HEK293 (cell line): ENCODE data around the gene GPR84.

ENCODE experiments used
- CTCF ChIA-PET: fragments of 350-600 bp; formaldehyde crosslinking; extraction: SDS; loops from one replicate; lab custom pipeline; 2021; ENCODE audit warnings: antibody characterized with exemption; lab: Yijun Ruan, JAX
- POLR2A ChIA-PET: fragments of 300-600 bp; formaldehyde crosslinking; extraction: SDS; loops from one replicate; lab custom pipeline; 2020; ENCODE audit warnings: antibody characterized with exemption, inconsistent platforms; lab: Yijun Ruan, JAX
- H3K27ac ChIP-seq: fragments of 200-500 bp; sonication (Bioruptor generic); 2 replicates; pipeline ENCODE4 v1.5.1; 2014; ENCODE audit warnings: low read depth, low read length, control low read depth, inconsistent platforms; ENCODE audit errors: extremely low read depth
- H3K36me3 ChIP-seq, 2 experiments: fragments of 200-500 bp in 1 of 2; sonication (Bioruptor generic) in 1 of 2; 1 replicate in 1 of 2; 2 replicates in 1 of 2; pipeline ENCODE4 v1.5.1; 2014 to 2017; ENCODE audit warnings: inconsistent platforms in 2 of 2, low read length in 2 of 2; ENCODE audit not compliant: control insufficient read depth in 2 of 2, insufficient read depth in 1 of 2
- H3K4me1 ChIP-seq: fragments of 200-500 bp; sonication (Bioruptor generic); 2 replicates; pipeline ENCODE4 v1.5.1; 2014; ENCODE audit warnings: mild to moderate bottlenecking, low read length, inconsistent platforms; ENCODE audit not compliant: control insufficient read depth, insufficient read depth
- H3K4me3 ChIP-seq: 2 replicates; pipeline ENCODE4 v1.5.1; 2011; ENCODE audit warnings: low read depth, mild to moderate bottlenecking, control low read depth, low read length, moderate library complexity
- H3K9me3 ChIP-seq: fragments of 200-500 bp; sonication (Bioruptor generic); 2 replicates; pipeline ENCODE4 v1.5.1; 2014; ENCODE audit warnings: low read depth, low read length, inconsistent platforms; ENCODE audit not compliant: control insufficient read depth, insufficient read depth
- HOXC10 ChIP-seq: sonication (generic); formaldehyde crosslinking; IDR thresholded peaks from 2 replicates; pipeline ENCODE4 v1.8.1; 2023; ENCODE audit warnings: mild to moderate bottlenecking, missing genetic modification reagents
- IKZF3 ChIP-seq: fragments of 450-650 bp; IDR thresholded peaks from 2 replicates; pipeline ENCODE4 v1.5.0; 2018; ENCODE audit warnings: missing biosample characterization, mild to moderate bottlenecking, missing genetic modification characterization, moderate library complexity
- KLF1 ChIP-seq: fragments of 450-650 bp; formaldehyde crosslinking; IDR thresholded peaks from 2 replicates; pipeline ENCODE4 v1.5.1; 2016; ENCODE audit warnings: missing biosample characterization, missing genetic modification characterization
- KLF16 ChIP-seq: fragments of 450-650 bp; formaldehyde crosslinking; IDR thresholded peaks from 2 replicates; pipeline ENCODE4 v1.5.1; 2017; ENCODE audit warnings: missing biosample characterization, missing genetic modification characterization
- MZF1 ChIP-seq: fragments of 450-650 bp; formaldehyde crosslinking; IDR thresholded peaks from 2 replicates; pipeline ENCODE4 v1.5.1; 2017; ENCODE audit warnings: missing biosample characterization, missing genetic modification characterization, borderline replicate concordance
- OSR2 ChIP-seq: fragments of 450-650 bp; formaldehyde crosslinking; IDR thresholded peaks from 2 replicates; pipeline ENCODE4 v1.5.1; 2016; ENCODE audit warnings: missing biosample characterization, missing genetic modification characterization
- PRDM4 ChIP-seq: fragments of 450-650 bp; formaldehyde crosslinking; IDR thresholded peaks from 2 replicates; pipeline ENCODE4 v1.5.1; 2017; ENCODE audit warnings: missing biosample characterization, missing genetic modification characterization
- SP2 ChIP-seq: fragments of 450-650 bp; formaldehyde crosslinking; IDR thresholded peaks from 2 replicates; pipeline ENCODE4 v1.5.1; 2016; ENCODE audit warnings: missing biosample characterization, missing genetic modification characterization
- ZBTB48 ChIP-seq: fragments of 450-650 bp; formaldehyde crosslinking; IDR thresholded peaks from 2 replicates; pipeline ENCODE4 v1.5.1; 2016; ENCODE audit warnings: missing biosample characterization, missing genetic modification characterization
- ZFHX2 ChIP-seq: fragments of 450-650 bp; formaldehyde crosslinking; conservative IDR thresholded peaks from 2 replicates; pipeline ENCODE4 v1.5.1; 2016; ENCODE audit warnings: missing biosample characterization, missing genetic modification characterization
- ZIC2 ChIP-seq: fragments of 450-650 bp; formaldehyde crosslinking; IDR thresholded peaks from 2 replicates; pipeline ENCODE4 v1.5.1; 2016; ENCODE audit warnings: missing biosample characterization, missing genetic modification characterization
- ZNF138 ChIP-seq: fragments of 450-650 bp; formaldehyde crosslinking; IDR thresholded peaks from 2 replicates; pipeline ENCODE4 v1.5.1; 2016; ENCODE audit warnings: missing biosample characterization, missing genetic modification characterization, borderline replicate concordance
- ZNF280D ChIP-seq: fragments of 450-650 bp; formaldehyde crosslinking; IDR thresholded peaks from 2 replicates; pipeline ENCODE4 v1.5.1; 2016; ENCODE audit warnings: missing biosample characterization, missing genetic modification characterization
- ZNF341 ChIP-seq: fragments of 450-650 bp; formaldehyde crosslinking; IDR thresholded peaks from 2 replicates; pipeline ENCODE4; 2016; ENCODE audit warnings: low read depth, missing biosample characterization, missing genetic modification characterization
- ZNF37A ChIP-seq: fragments of 450-650 bp; IDR thresholded peaks from 2 replicates; pipeline ENCODE4 v1.5.1; 2018; ENCODE audit warnings: missing biosample characterization, missing genetic modification characterization
- ZNF501 ChIP-seq: fragments of 450-650 bp; formaldehyde crosslinking; IDR thresholded peaks from 2 replicates; pipeline ENCODE4 v1.5.1; 2016; ENCODE audit warnings: missing biosample characterization, missing genetic modification characterization
- ZNF549 ChIP-seq: fragments of 450-650 bp; IDR thresholded peaks from 2 replicates; pipeline ENCODE4 v1.5.1; 2018; ENCODE audit warnings: missing biosample characterization, missing genetic modification characterization, mild to moderate bottlenecking, inconsistent platforms, moderate library complexity
- ZNF610 ChIP-seq: fragments of 450-650 bp; formaldehyde crosslinking; IDR thresholded peaks from 2 replicates; pipeline ENCODE4 v1.5.1; 2016; ENCODE audit warnings: missing biosample characterization, missing genetic modification characterization, borderline replicate concordance
- ZNF626 ChIP-seq: fragments of 450-650 bp; sonication (Bioruptor Pico); formaldehyde crosslinking; IDR thresholded peaks from 2 replicates; pipeline ENCODE4 v1.5.1; 2018; ENCODE audit warnings: missing biosample characterization, missing genetic modification characterization, inconsistent platforms
- ZNF768 ChIP-seq: fragments of 450-650 bp; formaldehyde crosslinking; IDR thresholded peaks from 2 replicates; pipeline ENCODE4 v1.5.1; 2018; ENCODE audit warnings: missing biosample characterization, mild to moderate bottlenecking, missing genetic modification characterization
- ZNF776 ChIP-seq: fragments of 450-650 bp; formaldehyde crosslinking; IDR thresholded peaks from 2 replicates; pipeline ENCODE4 v1.5.0; 2017; ENCODE audit warnings: missing biosample characterization, missing genetic modification characterization, borderline replicate concordance
- ZNF785 ChIP-seq: fragments of 450-650 bp; formaldehyde crosslinking; IDR thresholded peaks from 2 replicates; pipeline ENCODE4 v1.5.1; 2016; ENCODE audit warnings: missing biosample characterization, missing genetic modification characterization
- ZNF830 ChIP-seq: fragments of 450-650 bp; IDR thresholded peaks from 2 replicates; pipeline ENCODE4 v1.5.0; 2018; ENCODE audit warnings: missing biosample characterization, missing genetic modification characterization, low read depth, mild to moderate bottlenecking, moderate library complexity
- ZNF843 ChIP-seq: fragments of 450-650 bp; formaldehyde crosslinking; IDR thresholded peaks from 2 replicates; pipeline ENCODE4 v1.5.1; 2016; ENCODE audit warnings: missing biosample characterization, missing genetic modification characterization
- TF ChIP-seq, protein P1 (sequence below): IDR thresholded peaks from 2 replicates; pipeline ENCODE4 v1.6.1; 2011; ENCODE audit warnings: mild to moderate bottlenecking, low read depth, low read length, borderline replicate concordance
- TF ChIP-seq, protein P2 (sequence below): fragments of 450-650 bp; formaldehyde crosslinking; IDR thresholded peaks from 2 replicates; pipeline ENCODE4 v1.5.1; 2016; ENCODE audit warnings: missing biosample characterization, missing genetic modification characterization
- TF ChIP-seq, protein P3 (sequence below): fragments of 450-650 bp; formaldehyde crosslinking; IDR thresholded peaks from 2 replicates; pipeline ENCODE4 v1.5.1; 2016; ENCODE audit warnings: missing biosample characterization, missing genetic modification characterization

GPR84 gene

DNA sequence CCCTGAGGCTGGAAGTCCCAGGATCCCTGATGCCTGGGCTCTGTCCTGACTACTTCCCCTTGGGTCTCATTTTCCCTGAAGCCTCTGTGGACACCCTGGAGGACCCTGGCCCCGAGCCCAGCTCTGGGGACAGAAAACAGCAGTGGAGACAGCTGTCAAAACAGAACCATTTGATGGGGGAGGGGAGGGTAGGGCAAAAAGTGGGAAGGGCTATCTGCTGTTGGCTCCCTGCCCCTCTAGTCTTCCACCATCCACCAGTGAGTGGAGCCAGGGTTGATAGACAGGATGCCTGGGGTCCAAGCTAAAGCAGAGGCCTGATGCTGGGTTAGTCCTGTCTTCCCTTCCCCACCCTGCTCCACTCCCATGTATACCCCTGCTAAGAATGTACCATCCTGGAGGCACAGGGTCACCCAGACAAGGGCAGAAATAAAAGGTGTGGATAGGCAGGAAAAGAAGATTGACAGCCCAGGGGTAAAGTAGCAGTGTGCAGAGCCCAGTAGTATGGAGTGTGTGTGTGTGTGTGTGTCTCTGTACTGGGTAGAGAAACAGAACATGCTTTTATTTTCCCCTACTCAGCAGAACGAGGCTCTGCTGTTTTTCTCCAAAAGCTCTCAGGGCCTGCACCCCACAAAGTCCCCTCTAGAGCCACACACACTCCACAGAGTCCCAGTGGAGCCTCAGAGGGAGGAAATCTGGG lies 10.4 kb upstream of the GPR84 start:
- Histone ChIP-seq H3K4me1 (peaks cover 19% of the 10 kb centered on the region), H3K4me3 (no peak overlapping the region), H3K36me3 (peaks cover 0 to 80% of the 10 kb centered on the region in 2 experiments; a peak in 1 of 3 replicates), H3K27ac (peak overlapping the region; percentile 30; the same call in 1 of the 2 replicates), H3K9me3 (no peaks in the 10 kb centered on the region)
- ChIA-PET CTCF (interaction anchor here (0.9 to 5.1 kb wide), 5 partner anchors 12 to 160 kb away, joined by 3 to 36 read pairs (median 6); no protein-coding TSS in a partner anchor), POLR2A (interaction anchor here (0.7 kb wide), 1 partner anchor 13 kb away, joined by 3 read pairs; no protein-coding TSS in a partner anchor)
- TF ChIP-seq, protein P1, sequence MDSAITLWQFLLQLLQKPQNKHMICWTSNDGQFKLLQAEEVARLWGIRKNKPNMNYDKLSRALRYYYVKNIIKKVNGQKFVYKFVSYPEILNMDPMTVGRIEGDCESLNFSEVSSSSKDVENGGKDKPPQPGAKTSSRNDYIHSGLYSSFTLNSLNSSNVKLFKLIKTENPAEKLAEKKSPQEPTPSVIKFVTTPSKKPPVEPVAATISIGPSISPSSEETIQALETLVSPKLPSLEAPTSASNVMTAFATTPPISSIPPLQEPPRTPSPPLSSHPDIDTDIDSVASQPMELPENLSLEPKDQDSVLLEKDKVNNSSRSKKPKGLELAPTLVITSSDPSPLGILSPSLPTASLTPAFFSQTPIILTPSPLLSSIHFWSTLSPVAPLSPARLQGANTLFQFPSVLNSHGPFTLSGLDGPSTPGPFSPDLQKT: no peak
- TF ChIP-seq ZNF341 (peak; percentile 46; the same call in 1 of the 2 replicates), IKZF3 (peak; percentile 21; the same call in 1 of the 2 replicates), ZNF626 (tag by site-specific recombination) (no peak), ZNF785 (tag by site-specific recombination) (no peak), ZNF549 (tag by site-specific recombination) (no peak), ZNF610 (no peak), ZNF830 (tag by site-specific recombination) (no peak), ZBTB48 (tag by site-specific recombination) (no peak), KLF1 (tag by site-specific recombination) (peak; percentile 43; the same call in 1 of the 2 replicates), OSR2 (tag by site-specific recombination) (no peak), ZNF280D (no peak), KLF16 (tag by site-specific recombination) (no peak), SP2 (tag by site-specific recombination) (peak; percentile 18; the same call in 1 of the 2 replicates), ZNF501 (tag by site-specific recombination) (no peak), ZNF37A (tag by site-specific recombination) (no peak), PRDM4 (tag by site-specific recombination) (no peak), ZNF768 (no peak), ZFHX2 (tag by site-specific recombination) (no peak), ZIC2 (tag by site-specific recombination) (peak; percentile 1; the same call in 1 of the 2 replicates), HOXC10 (CRISPR knock-in tag) (no peak), ZNF776 (no peak), MZF1 (tag by site-specific recombination) (no peak), ZNF138 (tag by site-specific recombination) (no peak), ZNF843 (tag by site-specific recombination) (no peak)
- TF ChIP-seq, protein P2, sequence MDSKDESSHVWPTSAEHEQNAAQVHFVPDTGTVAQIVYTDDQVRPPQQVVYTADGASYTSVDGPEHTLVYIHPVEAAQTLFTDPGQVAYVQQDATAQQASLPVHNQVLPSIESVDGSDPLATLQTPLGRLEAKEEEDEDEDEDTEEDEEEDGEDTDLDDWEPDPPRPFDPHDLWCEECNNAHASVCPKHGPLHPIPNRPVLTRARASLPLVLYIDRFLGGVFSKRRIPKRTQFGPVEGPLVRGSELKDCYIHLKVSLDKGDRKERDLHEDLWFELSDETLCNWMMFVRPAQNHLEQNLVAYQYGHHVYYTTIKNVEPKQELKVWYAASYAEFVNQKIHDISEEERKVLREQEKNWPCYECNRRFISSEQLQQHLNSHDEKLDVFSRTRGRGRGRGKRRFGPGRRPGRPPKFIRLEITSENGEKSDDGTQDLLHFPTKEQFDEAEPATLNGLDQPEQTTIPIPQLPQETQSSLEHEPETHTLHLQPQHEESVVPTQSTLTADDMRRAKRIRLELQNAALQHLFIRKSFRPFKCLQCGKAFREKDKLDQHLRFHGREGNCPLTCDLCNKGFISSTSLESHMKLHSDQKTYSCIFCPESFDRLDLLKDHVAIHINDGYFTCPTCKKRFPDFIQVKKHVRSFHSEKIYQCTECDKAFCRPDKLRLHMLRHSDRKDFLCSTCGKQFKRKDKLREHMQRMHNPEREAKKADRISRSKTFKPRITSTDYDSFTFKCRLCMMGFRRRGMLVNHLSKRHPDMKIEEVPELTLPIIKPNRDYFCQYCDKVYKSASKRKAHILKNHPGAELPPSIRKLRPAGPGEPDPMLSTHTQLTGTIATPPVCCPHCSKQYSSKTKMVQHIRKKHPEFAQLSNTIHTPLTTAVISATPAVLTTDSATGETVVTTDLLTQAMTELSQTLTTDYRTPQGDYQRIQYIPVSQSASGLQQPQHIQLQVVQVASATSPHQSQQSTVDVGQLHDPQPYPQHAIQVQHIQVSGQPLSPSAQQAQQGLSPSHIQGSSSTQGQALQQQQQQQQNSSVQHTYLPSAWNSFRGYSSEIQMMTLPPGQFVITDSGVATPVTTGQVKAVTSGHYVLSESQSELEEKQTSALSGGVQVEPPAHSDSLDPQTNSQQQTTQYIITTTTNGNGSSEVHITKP (tag by site-specific recombination): peak; percentile 87
- TF ChIP-seq, protein P3, sequence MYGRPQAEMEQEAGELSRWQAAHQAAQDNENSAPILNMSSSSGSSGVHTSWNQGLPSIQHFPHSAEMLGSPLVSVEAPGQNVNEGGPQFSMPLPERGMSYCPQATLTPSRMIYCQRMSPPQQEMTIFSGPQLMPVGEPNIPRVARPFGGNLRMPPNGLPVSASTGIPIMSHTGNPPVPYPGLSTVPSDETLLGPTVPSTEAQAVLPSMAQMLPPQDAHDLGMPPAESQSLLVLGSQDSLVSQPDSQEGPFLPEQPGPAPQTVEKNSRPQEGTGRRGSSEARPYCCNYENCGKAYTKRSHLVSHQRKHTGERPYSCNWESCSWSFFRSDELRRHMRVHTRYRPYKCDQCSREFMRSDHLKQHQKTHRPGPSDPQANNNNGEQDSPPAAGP (tag by site-specific recombination): 0 out of 2 replicates have a peak, but pooled peaks have one; percentile 35
